VCaP (cell line): ENCODE data around the gene KRT72.

Source experiments
- H3K27ac ChIP-seq: fragments of 450-650 bp; 2 replicates; pipeline ENCODE4 v1.5.1; 2017
- CTCF ChIP-seq: fragments of 450-650 bp; conservative IDR thresholded peaks from 2 replicates; pipeline ENCODE4 v1.5.1; 2017; ENCODE audit warnings: mild to moderate bottlenecking, moderate library complexity

KRT72 gene

GRCh38 chr12:52552055-52552454, 49.2 kb downstream of the KRT72 start:
- no peak for TF ChIP-seq CTCF
- no peak overlapping the region for H3K27ac ChIP-seq

GRCh38 chr12:52551216-52551865, 49.9 kb downstream of the KRT72 start:
- no peak overlapping the region for H3K27ac ChIP-seq
- TF ChIP-seq CTCF = no peak

GRCh38 chr12:52546126-52546525, 55.1 kb downstream of the KRT72 start:
- TF ChIP-seq CTCF = no peak
- no peak overlapping the region for H3K27ac ChIP-seq

DNA sequence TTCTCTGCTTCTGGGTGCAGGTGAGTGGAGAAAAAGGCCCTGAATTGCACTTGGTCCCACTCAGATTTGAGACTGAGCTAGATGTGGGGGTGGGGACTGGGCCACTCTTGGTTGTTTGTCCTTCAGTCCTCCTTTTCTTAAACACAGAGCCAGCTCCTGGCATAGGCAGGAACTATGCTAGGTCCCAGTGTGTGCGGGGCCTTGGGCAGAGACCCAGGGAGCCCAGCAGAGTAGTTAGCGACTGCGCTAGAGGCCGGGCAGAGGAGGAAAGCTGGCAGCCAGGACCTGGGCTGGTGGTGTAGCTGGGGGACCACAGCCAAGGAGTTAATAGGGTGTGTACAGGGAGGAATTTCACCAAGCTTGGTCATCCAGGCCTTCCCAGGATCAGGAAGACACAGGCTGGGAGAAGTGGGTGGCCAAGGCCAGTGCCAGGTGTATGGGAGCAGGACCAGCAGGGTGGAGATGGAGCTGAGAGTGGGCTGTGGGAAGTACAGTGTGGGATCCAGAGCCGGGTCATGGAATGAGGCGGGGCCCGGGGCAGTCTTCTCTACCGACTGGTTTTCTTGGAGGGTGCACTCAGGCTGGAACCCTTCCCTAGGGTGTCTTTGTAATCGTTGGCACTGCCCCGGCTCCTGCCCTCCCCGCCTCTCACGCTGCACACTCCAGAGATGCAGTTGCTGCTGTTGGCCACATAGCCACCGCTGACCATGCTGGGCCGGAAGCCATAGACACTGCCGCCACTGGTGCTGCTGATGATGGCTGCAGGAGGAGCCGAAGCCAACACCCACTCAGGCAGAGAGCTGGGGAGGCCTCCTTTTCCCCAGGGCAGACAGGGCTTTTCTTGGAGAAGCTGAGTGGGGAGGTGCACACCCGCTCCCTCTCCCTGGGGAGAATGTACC, 57.0 kb downstream of the KRT72 start:
- TF ChIP-seq CTCF = no peak

GRCh38 chr12:52542785-52543318, 58.4 kb downstream of the KRT72 start:
- TF ChIP-seq CTCF = no peak

More for the DNA sequence above, 57.0 kb downstream of the KRT72 start:
- H3K27ac ChIP-seq = no peak overlapping the region

GRCh38 chr12:52542157-52542556, 59.1 kb downstream of the KRT72 start:
- TF ChIP-seq CTCF = no peak
- H3K27ac ChIP-seq = no peak overlapping the region

More at GRCh38 chr12:52542785-52543318, 58.4 kb downstream of the KRT72 start:
- H3K27ac ChIP-seq = no peak overlapping the region

DNA sequence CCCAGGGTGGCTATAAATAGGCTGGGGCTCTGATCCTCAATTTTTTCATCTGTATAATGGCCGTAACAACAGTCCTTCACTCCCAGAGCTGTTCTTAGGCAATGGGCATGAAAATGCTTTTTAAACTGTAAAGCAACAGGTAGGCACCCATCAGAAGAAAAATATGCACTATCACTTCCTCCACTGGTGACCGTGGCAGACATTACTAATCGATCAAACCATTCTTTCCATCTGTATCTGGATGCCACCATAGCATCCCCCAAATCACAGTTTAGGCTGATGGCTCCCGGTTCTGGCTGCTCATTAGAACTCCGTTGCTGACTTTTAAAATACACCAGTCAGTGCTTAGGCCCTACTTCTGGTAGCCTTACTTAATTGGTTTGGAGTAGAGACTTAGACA, 59.6 kb downstream of the KRT72 start:
- no peak overlapping the region for H3K27ac ChIP-seq
- TF ChIP-seq CTCF = no peak
